GM12891 (cell line): ENCODE data around the gene SHANK3.

Experiments used
- PAX5 ChIP-seq: IDR thresholded peaks from 2 replicates; pipeline ENCODE4 v1.6.1; 2011; ENCODE audit warnings: low read length, moderate library complexity, mild to moderate bottlenecking; ENCODE audit not compliant: insufficient read depth, severe bottlenecking
- POLR2A ChIP-seq: IDR thresholded peaks from 2 replicates; pipeline ENCODE4 v1.6.1; 2011; ENCODE audit warnings: low read depth, low read length, control low read depth
- POLR2AphosphoS5 ChIP-seq: IDR thresholded peaks from 2 replicates; pipeline ENCODE4 v1.6.1; 2011; ENCODE audit warnings: low read depth, low read length, control low read depth
- POU2F2 ChIP-seq: IDR thresholded peaks from 2 replicates; pipeline ENCODE4 v1.6.1; 2011; ENCODE audit warnings: low read depth, mild to moderate bottlenecking, control low read depth, low read length, moderate library complexity
- TAF1 ChIP-seq: IDR thresholded peaks from 2 replicates; pipeline ENCODE4 v1.6.1; 2011; ENCODE audit warnings: low read depth, low read length, control low read depth

GRCh38 chr22:50711446-50712340, 39.1 kb downstream of the SHANK3 start:
- no peak for TF ChIP-seq POLR2A
- no peak for TF ChIP-seq PAX5
- TF ChIP-seq POLR2AphosphoS5: no peak
- TF ChIP-seq TAF1: no peak
- no peak for TF ChIP-seq POU2F2
